HG03457 (cell line): ENCODE measurements around the gene MTSS2.

ENCODE experiments used
- ATAC-seq: cut with Tn5 transposase; IDR thresholded peaks from one replicate; pipeline ENCODE4 v1.9.1; 2021; ENCODE audit warnings: moderate number of reproducible peaks; ENCODE audit not compliant: unreplicated experiment

MTSS2 gene

GRCh38 chr16:70687671-70688245 lies 1.9 kb upstream of the MTSS2 start:
- no peak for ATAC-seq

GRCh38 chr16:70687102-70687511 lies 1.3 kb upstream of the MTSS2 start:
- ATAC-seq, result no peak

GRCh38 chr16:70686376-70687101 lies 686 bp upstream of the MTSS2 start:
- no peak for ATAC-seq

GRCh38 chr16:70685061-70685937 lies 554 bp downstream of the MTSS2 start:
- no peak for ATAC-seq

GRCh38 chr16:70684146-70685060 lies 1.4 kb downstream of the MTSS2 start:
- ATAC-seq, result no peak

- ATAC-seq, result no peak
Measured at GRCh38 chr16:70683146-70683944, 2.5 kb downstream of the MTSS2 start.

GRCh38 chr16:70682239-70683145 lies 3.4 kb downstream of the MTSS2 start:
- no peak for ATAC-seq

- ATAC-seq, result no peak
Measured at GRCh38 chr16:70681382-70682238, 4.2 kb downstream of the MTSS2 start.

GRCh38 chr16:70680495-70681381 lies 5.1 kb downstream of the MTSS2 start:
- ATAC-seq, result no peak

- no peak for ATAC-seq
Measured at GRCh38 chr16:70679671-70680494, 6.0 kb downstream of the MTSS2 start.

GRCh38 chr16:70678898-70679670 lies 6.8 kb downstream of the MTSS2 start:
- ATAC-seq, result no peak

GRCh38 chr16:70678121-70678897 lies 7.5 kb downstream of the MTSS2 start:
- no peak for ATAC-seq

- ATAC-seq, result no peak
Measured at GRCh38 chr16:70677499-70678120, 8.2 kb downstream of the MTSS2 start.
